GM19395 (cell line): ENCODE data around the gene AP2A2.

Source experiments
- ATAC-seq: cut with Tn5 transposase; IDR thresholded peaks from one replicate; pipeline ENCODE4 v1.9.1; 2021; ENCODE audit warnings: mild to moderate bottlenecking, moderate library complexity; ENCODE audit not compliant: unreplicated experiment

Gene AP2A2

DNA sequence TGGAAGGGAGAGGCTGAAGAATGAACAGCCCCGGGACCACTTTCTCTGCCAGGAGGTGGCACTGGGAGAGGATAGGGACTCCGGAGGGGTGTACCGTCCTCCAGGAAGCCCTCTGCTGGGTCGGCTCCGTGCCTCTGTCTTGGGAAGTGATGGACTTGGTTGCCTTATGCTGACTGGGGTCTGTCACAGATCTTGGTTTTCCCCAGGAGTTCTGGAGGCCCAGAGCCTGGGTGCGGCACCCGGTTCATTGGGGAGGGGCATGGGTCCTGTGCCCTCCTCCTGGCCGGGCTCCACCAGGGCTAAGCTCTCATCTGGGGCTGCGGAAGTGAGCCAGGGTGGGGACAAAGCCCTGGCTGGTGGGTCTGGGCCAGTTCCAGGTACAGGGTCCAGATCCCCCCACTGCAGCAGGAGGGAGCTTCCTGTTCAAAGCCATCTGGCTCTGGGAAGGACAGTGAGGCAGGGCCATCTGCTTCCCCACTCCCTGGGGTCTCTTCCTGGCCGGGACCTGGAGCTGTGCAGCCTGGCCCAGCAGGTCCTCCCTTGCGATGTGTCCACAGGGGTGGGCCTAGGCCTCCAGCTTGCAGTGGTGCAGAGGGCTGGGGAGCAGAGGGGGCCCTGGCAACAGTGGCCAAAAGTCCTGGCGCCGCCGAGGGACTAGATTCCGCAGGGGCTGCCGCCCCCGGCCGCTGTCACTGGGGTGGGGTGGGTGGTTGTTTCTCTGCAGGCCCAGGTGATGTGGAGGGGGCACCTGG lies 1.1 kb upstream of the AP2A2 start:
- ATAC-seq, result no peak

DNA sequence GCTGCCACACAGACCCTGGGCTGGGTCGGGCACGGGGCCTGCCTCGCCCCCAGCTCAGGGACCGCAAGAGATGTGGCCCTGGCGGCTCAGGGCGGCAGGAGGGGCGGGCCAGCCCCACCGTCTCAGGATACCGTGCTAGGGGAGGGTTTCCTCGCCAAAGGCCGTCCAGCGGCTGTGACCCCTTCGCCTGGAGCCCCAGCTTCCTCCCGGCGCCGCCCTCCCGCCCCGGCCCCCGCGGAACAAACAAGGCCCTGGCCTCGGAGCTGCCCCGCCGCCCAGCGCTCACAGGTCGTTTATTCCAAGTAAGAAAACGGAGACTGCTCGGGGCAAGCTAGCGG lies 543 bp upstream of the AP2A2 start:
- ATAC-seq, result no peak

- ATAC-seq, result no peak
Observed at GRCh38 chr11:926341-926916, 759 bp downstream of the AP2A2 start.

GRCh38 chr11:927871-928270 lies 2.2 kb downstream of the AP2A2 start:
- no peak for ATAC-seq

- ATAC-seq, result no peak
Observed at GRCh38 chr11:928786-929185, 3.1 kb downstream of the AP2A2 start.

- no peak for ATAC-seq
Observed at GRCh38 chr11:929405-929804, 3.7 kb downstream of the AP2A2 start.

- no peak for ATAC-seq
Observed at GRCh38 chr11:931385-931784, 5.7 kb downstream of the AP2A2 start.

- no peak for ATAC-seq
Observed at GRCh38 chr11:932435-932834, 6.8 kb downstream of the AP2A2 start.

- no peak for ATAC-seq
Observed at GRCh38 chr11:933142-933851, 7.6 kb downstream of the AP2A2 start.

DNA sequence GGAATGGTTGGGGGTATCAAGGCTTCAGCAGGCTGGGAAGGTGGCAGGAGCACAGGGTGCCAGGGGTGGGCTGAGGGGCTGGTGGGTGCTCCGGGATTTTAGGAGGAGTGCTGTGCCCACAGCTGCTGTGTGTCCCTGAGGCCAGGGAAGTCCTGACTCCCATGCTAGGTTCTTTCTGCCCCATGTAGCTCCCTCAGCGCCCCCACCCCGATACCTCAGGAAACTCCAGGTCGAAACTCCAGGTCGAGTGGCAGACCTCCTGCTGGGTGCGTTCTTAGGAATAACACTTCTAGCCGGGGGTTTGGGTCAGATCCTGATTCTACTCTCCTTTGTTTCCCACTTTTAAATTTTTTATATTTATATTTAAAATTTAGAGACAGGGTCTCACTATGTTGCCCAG lies 8.3 kb downstream of the AP2A2 start:
- no peak for ATAC-seq

DNA sequence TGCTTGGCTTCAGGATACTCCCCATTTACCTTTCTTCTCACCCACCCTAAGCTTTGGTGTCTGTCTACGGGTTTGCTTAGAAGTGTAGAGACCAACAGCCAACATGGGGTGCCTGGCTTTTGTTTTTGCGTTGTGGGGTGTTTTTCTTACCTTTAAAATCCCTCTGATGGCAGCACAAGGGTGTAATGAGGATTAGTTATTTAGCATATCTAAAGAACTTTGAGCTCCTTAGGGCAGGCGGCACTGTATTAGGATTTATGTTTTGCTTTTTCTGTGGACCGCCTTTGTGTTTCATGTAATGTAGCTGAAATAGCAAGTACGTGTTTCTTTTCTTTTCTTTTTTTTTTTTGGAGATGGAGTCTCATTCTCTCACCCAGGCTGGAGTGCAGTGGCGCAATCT lies 8.9 kb downstream of the AP2A2 start:
- ATAC-seq, result no peak

DNA sequence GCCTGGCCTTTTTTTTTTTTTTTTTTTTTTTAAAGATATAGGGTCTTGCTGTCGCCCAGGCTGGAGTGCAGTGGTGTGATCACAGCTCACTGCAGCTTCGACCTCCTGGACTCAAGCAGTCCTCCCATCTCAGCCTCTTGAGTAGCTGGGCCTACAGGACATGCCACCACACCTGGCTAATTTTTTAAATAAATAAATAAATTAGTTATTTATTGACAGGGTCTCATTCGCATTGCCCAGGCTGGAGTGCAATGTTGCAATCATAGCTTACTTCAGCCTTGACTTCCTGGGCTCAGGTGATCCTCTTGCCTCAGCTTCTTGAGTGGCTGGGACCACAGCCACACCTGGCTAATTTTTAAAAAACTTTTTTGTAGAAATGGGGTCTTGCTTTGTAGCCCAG lies 10.5 kb downstream of the AP2A2 start:
- ATAC-seq, result no peak

DNA sequence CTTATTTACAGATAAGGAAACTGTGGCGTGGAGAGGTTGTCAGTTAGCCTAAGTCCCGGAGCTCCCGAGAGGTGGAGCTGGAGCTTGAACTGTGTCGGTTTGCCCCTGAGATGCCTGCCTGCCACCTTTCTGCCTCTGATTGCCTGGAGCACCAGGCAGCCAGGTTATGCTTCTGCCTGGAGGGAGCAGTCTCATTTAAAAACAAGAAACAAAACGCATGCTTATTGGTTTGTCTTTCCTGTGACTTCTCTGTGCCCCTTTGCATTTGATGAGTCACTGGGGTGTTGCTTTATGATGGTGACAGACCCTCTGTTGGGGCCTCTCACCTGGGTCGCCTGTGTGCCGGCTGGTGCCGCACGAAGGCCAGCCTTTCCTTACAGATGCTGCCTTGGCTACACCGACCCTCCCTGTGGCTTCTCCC lies 12.2 kb downstream of the AP2A2 start:
- no peak for ATAC-seq

DNA sequence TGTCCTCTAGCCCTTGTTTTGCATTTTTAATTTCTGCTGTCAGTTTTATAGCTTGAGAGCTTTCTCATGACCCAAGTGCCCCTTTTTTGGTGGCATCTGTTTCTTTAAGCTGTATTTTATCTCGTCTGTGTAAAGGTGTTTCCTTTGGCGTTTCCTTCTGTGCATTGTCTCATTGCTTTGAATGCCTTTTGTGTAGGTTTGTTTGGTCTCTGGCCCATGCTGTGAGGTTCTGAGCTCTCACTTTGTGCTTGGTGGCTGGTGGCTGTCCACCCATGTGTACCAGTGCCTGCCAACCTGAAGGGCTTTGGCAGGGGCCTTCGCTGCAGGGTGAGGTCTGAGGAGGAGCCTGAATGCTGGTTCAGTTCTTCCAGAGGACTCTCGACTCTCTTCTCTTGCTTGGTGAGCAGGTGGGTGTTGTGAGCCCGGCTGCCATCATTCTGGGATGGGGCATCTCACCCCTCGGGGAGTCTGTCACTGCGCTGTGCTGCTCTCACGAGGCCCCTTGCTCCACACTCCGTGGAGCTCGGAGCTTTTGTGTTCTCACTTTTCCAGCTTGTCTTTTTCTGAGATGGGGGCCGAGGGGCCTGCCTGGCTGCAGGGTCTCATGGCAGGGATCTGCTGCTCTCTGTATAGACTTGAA lies 14.9 kb downstream of the AP2A2 start:
- ATAC-seq, result no peak

DNA sequence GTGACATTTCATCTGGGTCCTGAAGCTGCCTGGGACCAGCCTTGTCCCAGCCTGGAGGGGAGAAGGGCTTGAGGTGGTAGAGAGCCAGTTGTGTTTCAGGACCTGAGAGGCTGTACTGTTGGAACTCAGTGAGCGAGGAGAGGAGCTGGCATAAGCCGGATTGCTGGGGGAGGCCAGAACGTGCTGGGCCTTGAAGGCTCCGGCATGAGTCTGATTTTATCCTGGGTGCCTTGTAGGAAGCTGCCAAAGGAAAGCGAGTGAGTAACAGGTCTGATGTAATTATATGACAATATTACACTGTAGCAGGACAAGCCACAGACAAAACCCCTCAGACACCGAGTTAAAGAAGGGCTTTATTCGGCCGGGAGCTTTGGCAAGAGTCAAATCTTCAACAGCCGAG lies 17.2 kb downstream of the AP2A2 start:
- ATAC-seq, result no peak

GRCh38 chr11:944711-945470 lies 19.2 kb downstream of the AP2A2 start:
- no peak for ATAC-seq

DNA sequence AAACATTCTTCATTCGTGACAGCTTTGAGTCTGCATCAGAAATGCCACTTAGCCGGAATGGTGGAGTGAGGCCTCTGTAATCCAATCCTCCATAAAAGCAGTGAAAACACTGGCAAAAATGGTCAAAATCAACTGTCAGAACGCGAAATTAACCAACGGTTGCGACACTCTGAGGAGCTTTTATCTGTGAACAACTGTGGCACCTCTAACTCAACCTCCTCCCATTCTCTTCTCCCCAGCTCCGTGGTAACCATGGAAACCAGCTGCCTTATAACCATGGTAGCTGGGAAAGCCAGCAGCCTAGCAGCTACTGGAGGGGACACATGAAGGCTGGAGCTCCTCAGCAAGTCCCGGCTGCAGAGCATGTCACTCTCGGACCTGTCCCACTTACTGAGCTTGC lies 20.3 kb downstream of the AP2A2 start:
- ATAC-seq, result no peak

DNA sequence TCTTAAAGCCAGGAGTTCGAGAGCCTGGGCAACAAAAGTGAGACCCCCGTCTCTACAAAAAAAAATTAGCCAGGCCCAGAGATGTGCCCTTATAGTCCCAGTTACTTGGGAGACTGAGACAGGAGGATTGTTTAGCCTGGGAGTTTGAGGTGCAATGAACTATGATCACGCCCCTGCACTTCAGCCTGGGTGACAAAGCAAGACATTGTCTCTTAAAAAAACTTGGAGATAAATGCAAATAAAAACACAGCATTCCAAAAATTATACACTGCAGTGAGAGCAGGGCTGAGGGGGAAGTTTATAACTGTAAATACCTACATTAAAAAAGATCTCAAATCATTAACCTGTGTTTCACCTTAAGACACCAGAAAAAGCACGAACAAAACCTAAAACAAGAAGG lies 22.1 kb downstream of the AP2A2 start:
- no peak for ATAC-seq

- no peak for ATAC-seq
Observed at GRCh38 chr11:951507-951906, 25.8 kb downstream of the AP2A2 start.

DNA sequence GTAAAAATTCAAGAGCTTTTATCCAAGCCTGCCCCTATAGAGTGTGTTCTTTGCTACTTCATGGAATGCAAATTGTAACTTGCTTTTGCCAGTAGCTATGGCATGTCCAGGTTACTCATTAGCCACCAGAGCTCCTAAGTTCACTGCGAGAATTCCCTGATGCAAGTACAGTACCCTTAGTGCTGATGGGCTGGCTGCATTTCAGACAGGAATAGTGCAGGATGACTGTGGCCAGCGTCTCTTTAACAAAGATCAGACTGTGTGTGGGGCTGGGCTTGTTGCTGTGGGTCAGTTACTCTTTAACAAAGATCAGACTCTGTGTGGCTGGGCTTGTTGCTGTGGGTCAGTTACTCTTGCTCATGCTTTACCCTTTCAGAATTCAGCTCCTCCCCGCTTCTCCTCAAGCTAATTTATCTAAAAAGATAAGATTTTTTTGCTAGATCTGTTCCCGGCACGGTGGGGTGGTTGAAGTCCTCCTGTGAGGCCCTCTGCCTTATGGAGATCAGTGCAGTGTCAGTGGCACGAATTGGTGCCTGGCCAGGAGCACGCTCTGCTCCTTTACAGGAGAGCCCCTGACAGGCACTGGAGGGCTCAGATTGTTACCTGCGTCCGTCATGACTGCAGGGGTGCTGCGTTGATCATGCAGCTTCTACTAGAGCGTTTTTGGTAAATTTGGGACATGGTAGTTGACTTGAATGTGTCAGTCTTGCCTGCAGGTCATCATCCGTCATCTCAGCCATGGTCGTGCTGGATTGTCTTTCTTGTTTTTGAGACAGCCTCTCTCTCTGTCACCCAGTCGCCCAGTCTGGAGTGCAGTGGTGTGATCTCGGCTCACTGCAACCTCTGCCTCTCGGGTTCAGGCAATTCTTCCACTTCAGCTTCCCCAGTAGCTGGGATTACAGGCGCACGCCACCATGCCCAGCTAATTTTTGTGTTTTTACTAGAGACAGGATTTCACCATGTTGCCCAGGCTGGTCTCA lies 27.0 kb downstream of the AP2A2 start:
- no peak for ATAC-seq
